Esophagus squamous epithelium (tissue), 5 donors: ENCODE results near the gene PEAR1. TPM values are rescaled to one million over a fixed set of nuclear protein-coding genes. Genes with fewer than 3 reads are reported as not detected.

Experiments used
- DNase-seq: peaks from one replicate; lab custom pipeline; 2025; lab: John Stamatoyannopoulos, UW
- H3K27ac ChIP-seq, 4 donors: fragments of 200-600 bp; sonication (generic); one replicate each; pipeline ENCODE4 v1.5.1; 2016 to 2019; ENCODE audit warnings: mild to moderate bottlenecking in 1 of 4
- H3K27me3 ChIP-seq, 4 donors: fragments of 200-600 bp; sonication (generic); 1 replicate in 3 of 4; 2 replicates in 1 of 4; pipeline versions ENCODE4 v1.5.1 to v1.6.0; 2017 to 2021; ENCODE audit warnings: antibody characterized with exemption in 1 of 4
- H3K36me3 ChIP-seq, 3 donors: fragments of 200-600 bp; sonication (generic); one replicate each; pipeline ENCODE4 v1.5.1; 2016 to 2019
- H3K4me1 ChIP-seq, 3 donors: fragments of 200-600 bp; sonication (generic); one replicate each; pipeline ENCODE4 v1.5.1; 2017 to 2019
- H3K4me3 ChIP-seq, 4 donors: fragments of 200-600 bp; sonication (generic); 1 replicate in 3 of 4; 2 replicates in 1 of 4; pipeline ENCODE4 v1.5.1; 2016 to 2019; ENCODE audit warnings: mild to moderate bottlenecking in 2 of 4, moderate library complexity in 1 of 4
- H3K9me3 ChIP-seq, 3 donors: fragments of 200-600 bp; sonication (generic); one replicate each; pipeline ENCODE4 v1.5.1; 2016 to 2019
- CTCF ChIP-seq, 6 experiments: fragments of 450-650 bp in 4 of 6; fragments of 200-600 bp in 2 of 6; sonication (generic) in 2 of 6; IDR thresholded peaks; one replicate each; pipeline ENCODE4 v1.5.1; 2016 to 2019; ENCODE audit warnings: antibody characterized with exemption in 6 of 6, mild to moderate bottlenecking in 4 of 6, moderate library complexity in 4 of 6
- POLR2A ChIP-seq, 4 donors: fragments of 450-650 bp; IDR thresholded peaks; one replicate each; pipeline ENCODE4 v1.6.1; 2017; ENCODE audit warnings: antibody characterized with exemption in 4 of 4, mild to moderate bottlenecking in 4 of 4, moderate library complexity in 3 of 4
- WGBS, 2 donors: methylation state at CpG; one replicate each; pipeline ENCODE4 v1.1.5; 2018; 5-methylcytosine and 5-hydroxymethylcytosine counted together
- intact Hi-C: fragments of 100-400 bp; cut with DNase I; formaldehyde crosslinking; loops from one replicate; pipeline ENCODE4 v1.15.0; 2022
- total RNA-seq, 4 donors: library from RNA; depleted of rRNA; stranded (reverse); fragments of >200 nt; gene quantifications; one replicate each; pipeline ENCODE4 v1.1.0, GENCODE V29; 2016
- donor health status: DM: yes; HTN: yes; CAD: no.

Gene PEAR1
- total RNA-seq, 4 donors from 2014 or later = 1.1 to 4.6 (median 2.7) TPM

GRCh38 chr1:156889802-156890580 lies 3.5 kb upstream of the PEAR1 start:
- Histone ChIP-seq H3K27me3 (peaks cover 0 to 73% (median 2%) of the 10 kb centered on the region in 4 donors), H3K36me3 (no peaks in the 10 kb centered on the region), H3K4me3 (no peak overlapping the region), H3K9me3 (no peaks in the 10 kb centered on the region), H3K27ac (no peak overlapping the region), H3K4me1 (peaks cover 7 to 35% (median 7%) of the 10 kb centered on the region in 3 donors)
- WGBS, 2 donors = 24 to 43% methylated on average over 6 to 8 of the region's 8 CpGs
- TF ChIP-seq POLR2A (IDR thresholded peaks at IDR 0.05) = no peak
- peak; percentile 62 to 80 (median 74) for TF ChIP-seq CTCF (IDR thresholded peaks at IDR 0.05)
- intact Hi-C loops = no loop called here
- DNase-seq = no peak

- Histone ChIP-seq H3K9me3 (no peaks in the 10 kb centered on the region), H3K27me3 (peaks cover 0 to 61% (median 2%) of the 10 kb centered on the region in 4 donors), H3K27ac (peak overlapping the region in 3 of 4 donors; percentile 87 to 89 (median 89)), H3K36me3 (no peaks in the 10 kb centered on the region), H3K4me3 (peak overlapping the region in 3 of 4 donors; percentile 48 to 65 (median 50)), H3K4me1 (peaks cover 7 to 60% (median 19%) of the 10 kb centered on the region in 3 donors)
- intact Hi-C loops = no loop called here
- DNase-seq = no peak
- TF ChIP-seq POLR2A (IDR thresholded peaks at IDR 0.05) (no peak), CTCF (IDR thresholded peaks at IDR 0.05) (peak; percentile 66 to 90 (median 80))
- WGBS, 2 donors = 1 to 5% methylated on average over 35 to 45 of the region's 48 CpGs
Observed at GRCh38 chr1:156892190-156893047, 1.1 kb upstream of the PEAR1 start.

- H3K36me3 ChIP-seq = no peaks in the 10 kb centered on the region
- TF ChIP-seq CTCF (IDR thresholded peaks at IDR 0.05) (no peak), POLR2A (IDR thresholded peaks at IDR 0.05) (no peak)
- WGBS, 2 donors = 38 to 39% methylated on average over 4 to 5 of the region's 5 CpGs
- H3K4me3 ChIP-seq = peak overlapping the region; percentile 23 to 65 (median 49)
- H3K27me3 ChIP-seq = peaks cover 0 to 46% (median 2%) of the 10 kb centered on the region in 4 donors
- H3K4me1 ChIP-seq = peaks cover 11 to 75% (median 29%) of the 10 kb centered on the region in 3 donors
- no peaks in the 10 kb centered on the region for H3K9me3 ChIP-seq
- peak overlapping the region; percentile 69 to 89 (median 88) for H3K27ac ChIP-seq
- intact Hi-C loops = no loop called here
- no peak for DNase-seq
Observed at GRCh38 chr1:156894001-156894400, 483 bp downstream of the PEAR1 start.

GRCh38 chr1:156894711-156895454 lies 1.4 kb downstream of the PEAR1 start:
- no peaks in the 10 kb centered on the region for H3K36me3 ChIP-seq
- peak overlapping the region; percentile 69 to 89 (median 88) for H3K27ac ChIP-seq
- no peaks in the 10 kb centered on the region for H3K9me3 ChIP-seq
- 50 to 83% methylated on average over 2 to 3 of the region's 12 CpGs for WGBS, 2 donors
- peaks cover 0 to 55% (median 2%) of the 10 kb centered on the region in 4 donors for H3K27me3 ChIP-seq
- DNase-seq = no peak
- TF ChIP-seq CTCF (IDR thresholded peaks at IDR 0.05) (no peak), POLR2A (IDR thresholded peaks at IDR 0.05) (no peak)
- H3K4me1 ChIP-seq = peaks cover 11 to 84% (median 36%) of the 10 kb centered on the region in 3 donors
- peak overlapping the region in 3 of 4 donors; percentile 48 to 65 (median 50) for H3K4me3 ChIP-seq
- intact Hi-C loops = no loop called here
